AG20443 (cell line): ENCODE data around the gene TMEM132C.

ENCODE experiments used
- DNase-seq: peaks from one replicate; pipeline ENCODE4 v3.0.0; 2012; ENCODE audit warnings: low spot score, mixed read lengths

Gene TMEM132C

DNA sequence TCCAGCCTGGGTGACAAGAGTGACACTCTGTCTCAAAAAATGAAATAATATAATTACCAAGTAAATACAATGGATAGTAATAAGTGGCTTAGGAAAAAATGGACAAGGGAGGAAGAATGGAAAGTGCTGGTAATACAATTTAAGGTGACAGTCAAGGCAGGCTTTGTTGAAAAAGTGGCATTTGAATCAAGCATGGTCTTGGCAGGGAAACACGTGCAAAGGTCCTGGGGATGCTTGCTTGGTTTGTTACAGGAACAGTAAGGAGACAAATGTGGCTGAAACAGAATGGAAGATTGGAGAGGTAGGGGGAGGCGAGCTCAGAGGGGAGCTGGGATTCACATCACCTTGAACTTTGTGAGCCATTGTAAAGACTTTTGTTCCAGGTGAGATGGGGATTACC is 153.2 kb downstream of the TMEM132C start:
- no peak for DNase-seq

DNA sequence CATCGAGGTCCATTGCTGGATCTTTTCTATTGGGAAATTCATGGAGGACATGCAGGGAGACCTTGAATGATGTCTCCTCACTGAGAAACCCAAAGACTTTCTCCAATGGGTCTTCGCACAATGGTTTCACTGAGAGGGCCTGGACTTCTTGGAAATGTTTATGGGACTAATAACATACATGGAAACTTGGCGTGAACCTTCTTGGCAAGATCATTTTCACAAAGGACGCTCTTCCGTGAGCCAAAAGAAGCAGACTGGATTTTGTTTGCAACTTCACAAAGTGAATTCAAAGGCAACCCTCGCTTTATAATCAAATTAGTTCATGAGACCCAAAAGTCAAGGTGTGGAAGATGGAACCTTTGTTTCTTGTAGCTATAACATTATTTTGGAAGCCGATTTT is 154.4 kb downstream of the TMEM132C start:
- DNase-seq: no peak

DNA sequence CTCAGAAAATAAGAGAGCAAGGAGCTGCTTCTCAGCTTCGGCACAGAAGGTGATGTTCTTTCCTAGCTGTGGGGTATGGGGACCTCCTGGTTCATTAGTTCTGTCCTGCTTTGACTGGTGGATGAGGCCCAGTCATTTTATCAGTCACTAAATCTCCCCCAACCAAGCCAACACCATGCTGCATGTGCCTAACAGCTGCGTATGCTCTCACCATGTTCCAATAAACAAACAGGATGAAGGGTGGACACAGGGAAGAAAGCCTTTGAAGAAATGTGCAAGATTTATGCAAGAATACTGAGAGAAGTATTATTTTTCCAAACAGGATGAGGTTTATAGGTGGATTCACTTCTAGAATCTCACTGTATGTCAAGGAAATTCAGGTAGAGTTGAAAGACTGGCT is 156.2 kb downstream of the TMEM132C start:
- no peak for DNase-seq

DNA sequence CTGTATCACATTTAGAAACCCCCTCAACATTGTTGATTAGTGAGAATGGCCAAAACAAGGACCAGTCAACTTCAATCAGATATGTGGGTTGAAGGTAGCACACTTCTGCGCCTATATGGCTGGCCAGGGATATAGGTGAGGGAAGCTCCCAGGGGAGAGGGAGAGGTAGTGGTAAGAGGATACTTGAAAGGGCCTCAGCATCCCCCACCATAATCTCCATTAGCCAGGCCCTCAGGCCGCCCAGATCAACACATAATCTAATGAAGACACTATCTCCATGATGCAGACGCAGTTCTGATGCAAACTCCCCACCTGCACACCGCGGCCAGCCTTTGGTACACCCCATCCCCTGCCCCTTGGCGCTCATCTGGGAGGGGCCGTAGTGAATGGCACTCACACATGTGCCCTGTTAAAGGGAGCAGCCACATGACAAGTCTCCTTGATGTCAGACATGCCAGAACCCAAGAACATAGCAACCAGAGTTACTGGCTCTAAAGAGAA is 158.0 kb downstream of the TMEM132C start:
- DNase-seq: no peak

DNA sequence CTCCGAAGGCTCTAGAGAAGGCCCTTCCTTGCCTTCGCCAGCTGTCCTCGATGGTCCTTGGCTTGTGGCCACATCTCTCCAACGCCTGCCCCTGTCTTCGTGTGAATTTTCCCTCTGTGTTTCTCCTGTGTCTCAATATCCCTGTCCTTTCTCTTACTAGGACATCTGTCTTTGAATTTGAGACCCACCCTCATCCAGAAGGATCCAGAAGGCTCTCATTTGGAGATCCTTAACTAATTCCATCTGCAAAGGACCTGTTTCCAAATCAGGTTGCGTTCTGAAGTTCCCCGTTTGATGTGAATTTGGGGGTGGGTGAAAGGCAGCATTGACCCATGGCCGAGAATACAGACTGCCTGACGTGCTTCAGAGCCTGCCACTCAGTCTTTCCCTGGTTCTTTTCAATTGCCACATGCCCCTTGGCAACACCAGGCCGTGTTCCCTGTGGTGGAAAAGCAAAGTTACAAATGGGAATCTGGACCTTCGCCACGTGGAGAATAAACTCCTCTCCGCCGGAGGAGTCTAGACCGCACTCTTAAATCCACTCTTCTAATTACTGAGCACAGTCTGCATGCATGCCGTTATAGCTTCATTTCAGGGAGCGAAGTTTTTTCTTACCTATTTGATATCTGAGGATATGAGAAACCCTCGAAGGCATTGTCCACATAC is 158.8 kb downstream of the TMEM132C start:
- DNase-seq: no peak

DNA sequence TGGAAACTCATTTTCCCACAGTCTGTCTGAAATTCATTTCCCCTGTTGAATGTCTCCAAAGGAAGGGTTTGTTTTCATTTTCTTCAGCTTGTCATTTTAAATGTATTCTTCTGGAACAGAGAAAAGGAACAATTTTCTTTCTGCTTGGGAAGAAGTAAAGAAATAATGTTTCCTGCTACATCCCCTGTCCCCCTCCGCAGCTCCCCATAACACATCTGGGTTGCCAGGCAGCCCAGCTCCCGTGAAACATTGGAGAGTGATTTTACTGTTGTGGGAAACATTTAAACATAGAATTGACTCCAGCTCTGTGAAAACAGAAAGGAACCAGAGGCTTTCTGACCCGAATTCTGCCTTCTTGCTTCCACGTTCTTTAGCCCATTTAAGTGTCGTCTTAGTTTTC is 159.5 kb downstream of the TMEM132C start:
- DNase-seq: no peak

DNA sequence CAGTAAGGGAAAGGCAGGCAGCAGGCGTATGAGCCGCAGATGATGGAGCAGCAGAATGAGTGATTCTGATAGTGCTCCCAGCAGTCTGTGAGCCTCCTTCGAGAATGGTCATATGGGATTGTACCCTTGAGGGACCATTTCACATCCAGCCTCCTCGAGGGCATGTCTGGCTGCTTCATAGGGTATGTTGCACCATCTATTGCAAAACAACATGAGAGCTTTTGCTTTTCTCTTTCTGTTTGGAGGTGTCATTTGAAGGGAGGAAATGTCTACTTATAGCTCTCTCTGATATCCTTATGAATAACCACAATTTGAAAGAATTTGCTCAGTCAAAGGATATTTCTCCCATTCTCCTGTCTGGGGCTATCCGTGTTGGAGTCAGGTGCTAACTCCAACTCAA is 172.8 kb downstream of the TMEM132C start:
- no peak for DNase-seq

DNA sequence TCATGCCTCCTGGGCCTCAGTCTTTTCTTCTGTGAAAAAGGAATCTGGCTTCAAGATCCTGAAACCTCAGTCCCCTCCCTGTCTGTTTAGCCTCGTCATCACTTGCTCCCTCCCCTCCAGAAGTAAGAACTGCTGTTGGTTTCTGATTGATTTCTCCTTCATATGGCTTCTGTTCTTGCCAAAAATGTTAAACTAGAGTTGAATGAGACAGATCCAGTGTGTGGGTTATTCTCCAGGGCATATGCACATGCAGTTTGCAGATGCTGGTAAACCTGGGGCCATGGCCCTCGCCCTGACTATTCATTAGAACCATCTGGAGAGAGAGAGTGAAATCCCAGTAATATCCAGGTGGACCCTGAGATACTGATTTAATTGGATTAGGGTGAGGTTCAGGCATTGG is 175.1 kb downstream of the TMEM132C start:
- DNase-seq: no peak

DNA sequence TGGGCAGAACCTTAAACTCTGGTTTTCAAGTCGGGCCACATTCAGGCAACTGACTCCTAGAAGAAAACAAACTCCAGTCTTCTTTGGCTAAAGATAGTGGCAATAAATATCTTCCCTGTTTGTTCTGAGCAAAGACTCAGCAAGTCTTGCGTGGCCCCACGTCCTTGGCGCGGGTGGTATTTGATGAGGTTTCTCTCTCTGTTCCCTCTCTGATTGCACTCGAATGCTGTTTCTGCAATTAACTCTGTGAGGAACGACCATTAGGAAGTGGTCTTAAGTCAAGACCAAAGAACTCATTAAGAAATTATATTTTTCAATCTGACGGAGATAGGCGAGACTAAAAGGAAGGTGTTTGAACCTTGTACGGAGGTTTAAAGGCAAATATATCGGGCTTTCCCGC is 177.6 kb downstream of the TMEM132C start:
- DNase-seq: no peak

DNA sequence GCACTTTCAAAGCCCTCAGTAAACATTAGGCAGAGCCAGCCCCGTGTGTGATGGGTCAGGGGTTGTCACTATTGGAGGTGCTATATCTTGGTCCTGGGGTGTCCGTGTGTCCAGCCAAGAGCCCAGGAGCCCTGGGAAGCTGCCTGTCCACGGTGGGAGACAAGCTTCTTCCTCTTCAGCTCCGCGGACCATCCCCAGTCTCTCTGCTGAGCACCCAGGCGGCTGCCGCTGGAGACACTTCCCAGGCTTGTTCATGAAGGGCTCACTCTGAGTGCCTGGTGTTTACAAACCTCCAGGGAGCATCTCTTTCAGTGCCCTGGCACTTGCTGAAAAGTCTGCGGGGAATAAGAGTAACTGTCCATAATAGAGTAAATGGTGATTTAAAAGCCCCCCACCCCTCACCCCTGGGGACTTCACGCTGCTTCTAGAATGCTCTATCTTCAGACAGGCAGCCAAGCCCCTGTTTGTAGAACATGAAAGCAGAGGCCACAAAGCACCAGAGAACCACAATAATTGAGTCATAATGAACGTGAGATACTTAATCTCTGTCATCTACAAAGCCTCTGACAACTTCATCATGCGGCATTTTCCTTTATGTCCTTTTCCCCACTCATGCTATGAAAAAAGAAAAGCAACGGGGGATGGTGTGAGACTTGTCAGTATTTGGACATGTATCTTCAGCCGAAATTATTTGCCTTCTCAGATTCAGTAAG is 178.6 kb downstream of the TMEM132C start:
- no peak for DNase-seq

DNA sequence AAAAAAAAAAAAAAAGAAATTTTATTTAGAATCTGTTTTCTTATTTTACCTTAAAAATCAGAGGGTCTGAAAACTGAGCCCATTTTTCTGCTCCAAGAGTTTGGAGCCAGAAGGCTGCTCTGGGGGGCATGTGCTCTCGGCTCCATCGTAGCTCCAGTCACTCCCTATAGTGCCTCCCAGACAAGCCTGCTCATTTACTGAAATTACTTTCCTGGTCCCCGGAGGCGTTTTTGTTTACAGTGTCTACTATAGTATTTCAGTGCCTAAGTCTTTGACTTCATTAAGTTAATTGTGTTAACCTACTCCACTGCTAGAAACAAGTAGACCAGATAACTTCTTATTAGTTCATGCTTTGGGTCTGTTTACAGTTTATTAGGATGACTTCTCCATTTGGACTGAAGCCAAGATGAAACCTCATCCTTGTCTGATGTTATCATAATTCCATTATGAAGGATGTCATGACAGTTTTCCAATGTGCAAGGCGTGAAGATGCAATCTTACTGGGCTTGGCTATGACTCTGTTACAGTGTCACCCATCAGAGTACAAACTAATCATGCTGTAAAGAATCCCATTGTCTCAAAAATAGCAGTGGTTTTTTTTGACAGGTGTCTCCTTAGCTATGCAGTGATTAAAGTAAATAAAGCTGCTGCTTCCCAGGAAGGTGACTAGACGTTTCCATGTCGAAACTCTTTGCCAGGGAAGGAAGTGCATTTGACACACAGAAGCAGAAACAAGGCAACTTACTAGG is 182.3 kb downstream of the TMEM132C start:
- no peak for DNase-seq

DNA sequence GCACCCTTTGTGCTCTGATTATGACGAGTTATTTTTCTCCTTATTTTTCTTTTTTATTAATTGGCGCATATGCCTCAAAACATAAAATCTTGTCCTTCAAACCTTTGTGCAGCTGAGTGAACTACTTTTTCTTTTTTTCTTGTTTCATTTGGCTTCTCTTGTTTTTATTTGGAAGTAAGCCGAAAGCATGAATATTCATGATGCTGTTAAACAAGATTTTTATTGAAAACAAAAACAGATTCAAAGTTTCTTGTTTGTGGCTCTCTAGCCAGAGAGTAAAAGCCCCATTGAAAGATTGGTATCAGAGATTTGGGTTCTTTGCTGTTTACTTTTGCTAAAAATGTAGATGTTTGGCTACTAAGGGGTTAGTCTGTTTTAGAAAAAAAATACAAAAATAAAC is 183.8 kb downstream of the TMEM132C start:
- DNase-seq: no peak

DNA sequence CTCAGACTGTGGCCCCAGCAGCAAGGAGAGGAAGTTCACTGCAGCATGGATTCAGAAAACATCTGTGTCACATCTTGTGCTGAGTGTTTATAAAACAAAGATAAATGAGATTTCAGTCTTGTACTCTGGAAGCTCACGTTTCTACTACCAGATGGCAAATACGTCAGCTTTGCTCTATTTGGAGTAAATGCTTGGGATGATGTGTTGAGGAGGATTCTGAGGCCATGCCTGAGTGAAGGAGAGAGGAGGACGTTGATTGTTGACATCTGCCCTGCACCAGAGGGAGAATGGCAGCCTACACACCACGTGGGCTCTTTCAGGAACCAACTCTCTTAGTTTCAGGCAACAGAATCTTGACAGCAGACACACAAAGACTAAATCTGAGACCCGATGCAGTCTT is 188.9 kb downstream of the TMEM132C start:
- DNase-seq: no peak

DNA sequence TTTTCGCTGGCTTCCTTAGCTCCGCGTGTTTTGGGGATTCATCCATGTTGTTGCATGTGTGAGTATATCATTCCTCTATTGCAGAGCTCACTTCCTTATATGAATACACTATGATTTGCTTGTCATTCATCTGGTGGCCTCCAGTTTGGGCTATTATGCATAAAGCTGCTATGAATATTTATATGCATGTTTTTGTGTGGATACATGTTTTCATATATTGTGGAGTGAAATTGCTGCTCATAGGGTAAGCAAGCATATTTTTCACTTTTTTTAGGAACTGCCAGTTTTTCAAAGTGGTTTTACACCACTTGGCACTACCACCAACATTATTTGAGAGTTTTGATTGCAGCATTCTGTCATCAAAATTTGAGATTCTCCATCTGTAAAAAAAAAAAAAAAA is 190.0 kb downstream of the TMEM132C start:
- no peak for DNase-seq

DNA sequence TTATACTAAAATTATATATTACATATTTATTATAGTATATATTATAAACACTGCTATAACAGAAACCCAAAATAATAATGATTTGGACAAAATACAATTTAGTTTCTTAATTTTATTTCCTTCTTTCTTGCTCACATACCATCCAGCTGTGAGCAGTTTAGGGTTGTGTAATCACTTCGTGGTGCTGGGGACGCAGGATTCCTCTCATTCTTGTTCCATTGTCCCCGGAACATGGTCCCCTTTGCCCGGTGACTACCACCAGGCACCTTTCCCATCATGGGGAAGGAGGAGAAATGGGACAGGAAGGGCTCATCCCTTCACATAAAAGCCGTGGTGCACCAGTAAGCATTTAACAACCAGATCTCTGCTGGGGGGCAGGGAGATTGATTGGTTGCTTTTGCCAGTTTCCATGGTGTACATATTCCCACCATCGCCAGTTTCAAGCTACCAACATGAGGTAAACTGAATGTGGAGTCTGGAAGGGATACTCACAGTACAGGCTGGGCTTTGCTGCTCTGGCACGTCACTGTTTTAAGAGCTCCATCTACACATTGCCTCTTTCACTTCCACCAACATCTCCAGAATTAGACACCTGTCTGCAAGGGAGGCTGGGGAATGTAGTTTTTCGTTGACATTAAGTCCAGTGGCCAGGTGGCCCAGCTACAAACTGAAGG is 191.5 kb downstream of the TMEM132C start:
- DNase-seq: no peak

DNA sequence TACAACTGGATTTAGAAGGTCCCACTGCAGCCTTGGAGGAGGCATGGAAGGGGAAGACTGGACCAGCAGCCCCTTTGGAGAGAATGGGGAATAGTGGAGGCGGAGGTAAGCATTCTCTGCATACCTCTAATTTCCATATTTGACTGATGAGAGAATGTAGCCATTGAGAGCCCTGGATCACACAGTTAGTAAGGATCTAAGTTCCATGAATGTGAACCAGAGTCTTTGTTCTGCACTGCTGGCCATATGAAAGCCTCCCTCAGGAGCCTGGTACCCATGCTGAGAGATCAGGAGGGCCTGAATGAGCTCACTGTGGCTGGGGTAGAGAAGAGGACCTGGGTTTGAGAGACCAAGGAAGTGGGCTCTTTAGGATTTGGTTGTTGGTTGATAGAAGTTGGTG is 192.1 kb downstream of the TMEM132C start:
- DNase-seq: no peak

DNA sequence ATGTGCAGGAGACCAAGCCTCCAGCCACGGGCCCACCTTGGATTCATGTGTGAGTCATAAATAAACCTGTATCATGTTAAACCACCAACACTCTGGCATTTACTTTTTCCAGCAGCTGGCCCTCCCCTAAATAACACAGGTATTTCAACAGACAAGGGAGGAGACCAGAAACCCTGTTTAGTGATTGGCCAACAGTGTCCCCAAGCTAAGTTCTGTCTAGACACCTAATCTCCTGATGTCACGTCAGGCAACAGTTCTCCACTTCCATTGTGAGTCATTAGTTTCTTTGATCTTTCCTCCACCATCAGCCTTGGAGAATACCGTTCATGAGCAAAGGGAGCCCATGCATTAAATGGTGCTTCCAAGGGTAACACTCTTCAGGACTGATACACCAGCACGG is 196.9 kb downstream of the TMEM132C start:
- DNase-seq: no peak

DNA sequence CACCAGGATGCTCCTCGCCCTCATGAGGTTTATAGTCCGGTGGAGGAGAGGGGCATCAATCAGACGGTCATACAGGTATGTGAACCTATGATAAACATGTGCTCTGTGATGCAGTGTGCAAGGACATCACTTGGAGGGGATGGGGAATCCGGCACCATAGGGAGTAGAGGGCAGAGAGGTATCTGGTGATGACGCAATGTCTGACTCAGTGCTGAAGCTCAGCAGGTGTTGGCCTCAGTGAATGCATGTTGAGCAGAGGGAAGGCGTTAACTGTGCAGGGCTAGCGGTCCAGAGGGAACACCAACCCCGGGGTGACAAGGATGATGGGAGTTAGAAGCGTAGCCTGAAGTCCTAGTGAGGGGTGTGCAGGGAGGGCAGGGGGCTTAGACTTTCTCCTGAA is 200.9 kb downstream of the TMEM132C start:
- DNase-seq: no peak

DNA sequence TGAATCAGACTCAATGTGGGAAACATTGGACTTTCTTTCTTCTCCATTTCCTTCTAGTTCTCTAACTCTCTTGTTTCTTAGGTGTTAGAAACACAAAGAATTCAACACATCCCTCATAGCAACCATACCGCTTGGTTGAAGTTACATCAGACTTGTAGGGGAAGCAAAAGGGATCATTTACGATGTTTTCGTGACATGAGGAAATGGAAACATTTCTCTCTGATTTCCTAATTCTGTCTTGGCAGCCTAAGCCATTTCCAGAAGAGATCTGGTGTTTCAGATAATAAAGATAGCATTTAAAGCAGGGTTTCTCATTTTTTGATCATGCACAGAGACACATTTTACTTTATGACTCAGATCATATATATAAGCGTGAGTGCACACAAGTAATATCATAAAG is 202.0 kb downstream of the TMEM132C start:
- DNase-seq: no peak

DNA sequence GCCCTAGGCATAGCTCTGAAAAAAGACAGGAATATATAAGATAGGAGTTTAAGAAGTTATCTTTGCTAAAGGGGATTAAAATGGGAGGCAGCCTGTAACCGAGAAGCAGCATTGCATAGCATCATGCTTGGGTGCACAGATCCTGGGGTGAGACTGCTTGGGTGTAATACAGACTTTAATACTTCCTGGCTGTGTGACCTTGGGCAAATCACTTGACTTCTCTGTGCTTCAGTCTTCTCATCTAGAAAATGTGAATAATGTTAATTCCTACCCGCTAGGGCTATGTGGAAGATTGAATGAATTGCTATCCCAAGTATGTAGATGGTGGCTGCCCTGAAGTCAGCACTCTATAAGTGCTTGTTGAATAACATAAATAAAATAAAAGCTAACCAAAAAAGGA is 204.5 kb downstream of the TMEM132C start:
- no peak for DNase-seq

DNA sequence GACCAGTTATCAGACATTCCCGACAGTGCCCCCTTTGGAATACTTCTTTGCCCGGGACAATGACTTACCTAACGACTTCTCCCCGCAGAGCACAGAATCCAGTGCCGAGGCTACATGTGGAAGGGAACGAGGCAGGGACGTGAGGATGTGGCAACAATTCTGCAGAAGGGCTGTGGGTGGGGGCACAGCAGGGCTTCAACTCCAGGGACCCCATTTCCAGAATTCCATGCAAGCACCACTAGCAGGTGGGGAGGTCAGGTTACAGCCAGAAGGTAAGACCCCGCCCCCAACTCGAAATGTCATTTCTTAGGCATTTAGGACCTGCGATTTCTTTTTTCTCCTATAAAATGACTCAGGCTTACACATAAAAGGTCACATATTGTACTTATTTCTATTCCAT is 207.9 kb downstream of the TMEM132C start:
- no peak for DNase-seq

DNA sequence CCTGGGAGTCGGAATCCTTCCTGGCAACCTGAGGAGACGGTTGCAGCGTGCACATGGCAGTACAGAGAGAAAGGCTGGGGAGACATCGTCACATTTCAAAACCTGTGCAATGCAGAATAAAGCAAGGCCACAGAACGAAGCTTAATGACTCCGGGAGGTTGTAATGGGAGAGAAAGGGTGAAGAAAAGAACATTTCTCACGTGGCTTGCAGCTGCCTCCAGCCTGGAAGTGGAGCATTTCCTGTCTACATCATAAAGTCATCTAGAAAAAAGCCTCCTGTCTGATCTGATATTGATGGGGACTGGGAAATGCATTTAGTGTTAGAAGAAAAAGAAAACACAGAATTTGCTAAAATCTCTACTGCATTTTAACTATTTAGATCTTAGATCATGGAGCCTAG is 209.3 kb downstream of the TMEM132C start:
- DNase-seq: no peak
